HG03045 (cell line): ENCODE results near the gene SHPK.

Experiments used
- ATAC-seq: cut with Tn5 transposase; IDR thresholded peaks from one replicate; pipeline ENCODE4 v1.9.1; 2021; ENCODE audit warnings: mild to moderate bottlenecking, moderate library complexity; ENCODE audit not compliant: unreplicated experiment

Gene SHPK

GRCh38 chr17:3660311-3660891, 24.4 kb upstream of the SHPK start:
- no peak for ATAC-seq

GRCh38 chr17:3659541-3660111, 23.6 kb upstream of the SHPK start:
- no peak for ATAC-seq

- ATAC-seq: no peak
These were observed 22.9 kb upstream of the SHPK start for GRCh38 chr17:3658784-3659449.

GRCh38 chr17:3657874-3658783, 22.1 kb upstream of the SHPK start:
- ATAC-seq: no peak

GRCh38 chr17:3657588-3657869, 21.5 kb upstream of the SHPK start:
- no peak for ATAC-seq

- no peak for ATAC-seq
These were observed 20.9 kb upstream of the SHPK start for GRCh38 chr17:3656755-3657587.

- ATAC-seq: no peak
These were observed 20.3 kb upstream of the SHPK start for GRCh38 chr17:3656353-3656752.

- no peak for ATAC-seq
These were observed 19.7 kb upstream of the SHPK start for GRCh38 chr17:3655766-3656165.

- no peak for ATAC-seq
These were observed 11.9 kb upstream of the SHPK start for GRCh38 chr17:3647769-3648555.

- no peak for ATAC-seq
These were observed 11.2 kb upstream of the SHPK start for GRCh38 chr17:3647251-3647650.

GRCh38 chr17:3645310-3645709, 9.3 kb upstream of the SHPK start:
- no peak for ATAC-seq

GRCh38 chr17:3643889-3644349, 7.9 kb upstream of the SHPK start:
- no peak for ATAC-seq

GRCh38 chr17:3641717-3642486, 5.9 kb upstream of the SHPK start:
- no peak for ATAC-seq

- no peak for ATAC-seq
These were observed 5.0 kb upstream of the SHPK start for GRCh38 chr17:3641014-3641413.

GRCh38 chr17:3639981-3640596, 4.0 kb upstream of the SHPK start:
- ATAC-seq: no peak

GRCh38 chr17:3636908-3637373, 891 bp upstream of the SHPK start:
- no peak for ATAC-seq

- no peak for ATAC-seq
These were observed 436 bp downstream of the SHPK start for GRCh38 chr17:3635474-3636153.

- ATAC-seq: no peak
These were observed 3.8 kb downstream of the SHPK start for GRCh38 chr17:3632287-3632686.
